Choroid plexus epithelial cell (primary cell): ENCODE data around the gene PPAN.

ENCODE experiments used
- DNase-seq: peaks from one replicate; pipeline ENCODE4 v3.0.0-alpha.2; 2010; ENCODE audit warnings: low read depth
- H3K4me3 ChIP-seq: 2 replicates; pipeline ENCODE4 v1.5.1; 2011; ENCODE audit warnings: low read depth, mild to moderate bottlenecking, control low read depth, low read length, moderate library complexity
- TF ChIP-seq, protein P1 (sequence below): conservative IDR thresholded peaks from 2 replicates; pipeline ENCODE4 v1.5.1; 2011; ENCODE audit warnings: low read depth, mild to moderate bottlenecking, control low read depth, inconsistent platforms, low read length, moderate library complexity

PPAN gene

DNA sequence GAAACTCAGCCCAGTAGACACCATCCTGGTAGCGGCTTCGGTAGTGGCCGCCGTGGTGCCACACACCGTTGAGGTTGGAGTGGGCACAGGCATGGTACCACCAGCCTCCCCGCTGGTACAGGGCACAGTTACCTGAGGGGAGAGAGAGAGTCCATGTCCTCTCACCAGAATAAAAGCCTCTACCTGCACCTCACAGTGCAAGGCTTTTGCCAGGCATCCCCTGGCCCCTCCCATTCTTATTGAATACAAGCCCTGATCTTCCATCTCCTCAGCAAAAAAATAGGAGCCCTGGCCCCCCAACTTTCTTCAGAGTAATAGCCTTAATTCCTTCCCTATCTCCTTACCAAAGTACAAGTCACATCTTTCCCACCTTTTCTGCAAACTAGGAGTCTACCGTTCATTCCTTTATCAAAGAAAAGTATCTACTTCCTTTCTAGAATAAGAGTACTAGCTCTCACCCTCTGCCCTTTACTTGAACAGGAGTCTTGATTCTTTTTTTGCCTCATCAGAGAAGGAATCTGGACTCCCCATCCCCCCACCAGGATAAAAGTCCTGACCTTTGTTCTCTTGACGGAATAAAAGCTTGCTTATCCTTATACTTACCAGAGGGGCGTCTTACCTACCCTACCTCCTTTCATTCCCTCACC, 13.4 kb upstream of the PPAN start:
- DNase-seq, result no peak
- TF ChIP-seq, protein P1, sequence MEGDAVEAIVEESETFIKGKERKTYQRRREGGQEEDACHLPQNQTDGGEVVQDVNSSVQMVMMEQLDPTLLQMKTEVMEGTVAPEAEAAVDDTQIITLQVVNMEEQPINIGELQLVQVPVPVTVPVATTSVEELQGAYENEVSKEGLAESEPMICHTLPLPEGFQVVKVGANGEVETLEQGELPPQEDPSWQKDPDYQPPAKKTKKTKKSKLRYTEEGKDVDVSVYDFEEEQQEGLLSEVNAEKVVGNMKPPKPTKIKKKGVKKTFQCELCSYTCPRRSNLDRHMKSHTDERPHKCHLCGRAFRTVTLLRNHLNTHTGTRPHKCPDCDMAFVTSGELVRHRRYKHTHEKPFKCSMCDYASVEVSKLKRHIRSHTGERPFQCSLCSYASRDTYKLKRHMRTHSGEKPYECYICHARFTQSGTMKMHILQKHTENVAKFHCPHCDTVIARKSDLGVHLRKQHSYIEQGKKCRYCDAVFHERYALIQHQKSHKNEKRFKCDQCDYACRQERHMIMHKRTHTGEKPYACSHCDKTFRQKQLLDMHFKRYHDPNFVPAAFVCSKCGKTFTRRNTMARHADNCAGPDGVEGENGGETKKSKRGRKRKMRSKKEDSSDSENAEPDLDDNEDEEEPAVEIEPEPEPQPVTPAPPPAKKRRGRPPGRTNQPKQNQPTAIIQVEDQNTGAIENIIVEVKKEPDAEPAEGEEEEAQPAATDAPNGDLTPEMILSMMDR, result no peak
- no peak overlapping the region for H3K4me3 ChIP-seq

DNA sequence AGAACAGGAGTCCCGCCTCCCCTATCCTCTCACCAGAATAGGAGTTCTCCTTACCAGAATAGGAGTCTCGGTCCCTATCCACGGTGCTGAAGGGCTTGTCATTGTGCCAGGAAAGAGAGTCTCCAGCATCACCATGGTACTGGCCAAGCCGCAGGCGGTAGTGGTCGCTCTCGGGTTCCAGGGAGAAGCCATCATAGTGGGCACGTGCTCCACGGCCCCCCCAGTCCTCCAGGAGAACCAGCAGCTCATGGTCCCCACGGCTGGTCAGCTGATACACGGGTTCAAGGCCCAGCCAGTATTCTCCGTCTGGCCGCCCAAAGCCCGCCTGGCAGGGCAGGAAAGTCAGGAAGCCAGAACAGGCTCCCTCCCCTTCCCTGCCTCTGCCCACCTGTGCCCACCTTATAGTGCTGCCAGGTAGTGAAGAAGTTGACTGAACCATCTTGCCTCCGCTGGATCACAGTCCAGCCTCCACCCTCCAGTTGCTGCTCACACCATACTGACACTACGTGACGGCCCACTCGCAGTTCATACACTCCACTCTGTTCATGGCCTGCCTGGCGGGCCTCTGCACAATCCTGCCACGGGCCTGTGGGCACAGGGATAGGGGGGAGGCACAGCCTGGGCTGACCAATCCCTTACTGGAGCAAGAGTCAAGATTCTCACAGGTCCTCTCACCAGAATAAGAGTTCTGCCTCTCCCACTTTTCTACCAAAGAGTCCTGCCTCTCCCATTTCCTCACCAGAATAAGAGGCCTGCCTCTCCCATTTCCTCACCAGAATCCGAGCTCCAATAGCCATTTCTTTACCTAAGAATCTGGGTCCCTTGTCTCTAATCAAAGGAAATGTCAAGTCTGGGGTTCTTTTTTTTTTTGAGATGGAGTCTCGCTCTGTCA, 12.6 kb upstream of the PPAN start:
- TF ChIP-seq, protein P1, result no peak
- H3K4me3 ChIP-seq, result no peak overlapping the region
- peak; percentile 18 for DNase-seq

DNA sequence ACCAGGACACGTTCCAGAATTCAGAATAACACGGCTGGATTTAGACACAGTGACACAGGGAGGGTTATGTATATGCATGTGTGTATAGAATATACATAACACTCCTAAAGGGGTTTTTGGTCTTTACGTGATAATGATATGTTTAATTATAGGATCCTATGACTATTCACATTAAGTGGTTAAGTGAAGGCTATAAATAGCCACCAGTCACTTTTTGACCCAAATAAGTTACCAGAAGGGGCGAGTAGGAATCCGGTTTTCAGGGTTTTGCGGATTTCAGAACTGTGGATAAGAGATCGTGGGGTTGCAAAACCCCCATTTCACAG, 10.6 kb upstream of the PPAN start:
- DNase-seq, result no peak
- TF ChIP-seq, protein P1, result no peak
- H3K4me3 ChIP-seq, result peak overlapping the region; percentile 10

DNA sequence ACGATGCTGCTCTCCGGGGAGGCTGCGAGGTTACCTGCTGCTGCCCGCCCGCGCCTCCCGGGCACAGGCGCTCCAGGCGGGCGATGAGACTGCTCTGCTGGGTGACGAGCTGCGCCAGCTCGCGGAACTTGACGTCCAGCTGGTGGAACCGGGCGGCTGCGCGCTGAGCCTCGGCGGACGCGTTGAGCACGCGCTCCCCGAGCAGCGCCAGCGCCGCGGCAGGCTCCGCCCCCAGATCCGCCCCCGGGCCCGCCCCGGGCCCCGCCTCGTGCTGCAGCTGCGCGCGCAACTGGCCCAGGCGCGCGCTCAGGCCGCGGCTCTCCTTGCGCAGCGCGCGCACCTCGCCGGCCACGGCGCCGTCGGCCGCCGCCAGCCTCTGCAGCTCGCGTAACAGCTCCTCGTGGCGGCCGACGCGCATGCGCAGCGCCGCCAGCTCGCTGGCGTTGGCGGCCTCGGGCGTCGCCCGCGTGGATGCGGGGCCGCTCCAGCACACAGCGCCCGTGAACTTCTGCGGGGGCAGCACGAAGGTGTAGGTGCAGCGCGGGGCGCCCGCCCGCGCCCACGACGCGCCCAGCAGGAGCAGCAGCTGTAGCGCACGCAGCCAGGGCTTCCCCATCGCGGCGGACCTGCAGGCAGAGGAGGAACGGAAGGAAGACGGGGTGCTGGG, 10.1 kb upstream of the PPAN start:
- peak overlapping the region; percentile 55 for H3K4me3 ChIP-seq
- peak; percentile 91 for DNase-seq
- TF ChIP-seq, protein P1, result no peak

DNA sequence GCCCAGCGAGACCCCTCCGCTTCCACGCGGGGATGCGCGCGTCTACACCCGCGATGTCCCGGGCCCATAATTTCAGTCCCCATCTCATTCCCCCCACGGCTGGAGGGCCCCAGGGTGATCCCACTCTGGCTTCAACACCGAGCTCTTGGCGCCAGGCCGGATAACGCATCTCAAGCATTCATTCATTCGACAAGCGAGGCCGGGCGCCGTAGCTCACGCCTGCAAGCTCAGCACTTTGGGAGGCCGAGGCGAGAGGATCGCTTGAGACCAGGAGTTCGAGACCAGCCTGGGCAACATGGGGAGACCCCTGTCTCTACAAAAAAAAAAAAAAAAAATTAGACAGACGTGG, 9.6 kb upstream of the PPAN start:
- TF ChIP-seq, protein P1, result no peak
- peak overlapping the region; percentile 55 for H3K4me3 ChIP-seq

DNA sequence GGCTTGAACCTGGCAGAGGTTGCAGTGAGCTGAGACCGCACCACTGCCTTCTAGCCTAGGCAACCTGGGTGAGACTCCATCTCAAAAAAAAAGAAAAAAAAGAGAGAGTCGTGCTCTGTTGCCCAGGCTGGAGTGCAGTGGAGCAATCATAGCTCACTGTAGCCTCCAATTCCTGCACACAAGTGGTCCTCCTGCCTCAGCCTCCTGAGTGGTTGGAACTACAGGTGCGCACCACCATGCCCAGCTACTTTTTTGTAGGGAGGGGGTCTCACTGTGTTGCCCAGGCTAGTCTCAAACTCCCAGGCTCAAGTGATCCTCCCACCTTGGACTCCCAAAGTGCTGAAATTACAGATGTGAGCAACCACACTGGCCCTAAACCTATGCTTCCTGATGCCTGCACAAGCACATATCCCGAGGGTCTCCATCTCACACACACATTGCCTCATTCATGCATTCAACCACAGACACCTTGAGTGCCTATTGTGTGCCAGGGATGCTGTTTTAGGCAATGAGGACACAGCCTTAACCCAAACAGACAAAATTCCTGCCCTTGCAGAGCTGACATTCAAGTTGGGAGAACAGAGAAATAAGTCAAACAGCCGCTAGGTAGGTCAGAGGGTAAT, 5.9 kb upstream of the PPAN start:
- H3K4me3 ChIP-seq, result no peak overlapping the region
- DNase-seq, result no peak
- TF ChIP-seq, protein P1, result no peak

More for the DNA sequence above, 9.6 kb upstream of the PPAN start:
- no peak for DNase-seq
